Left hindlimb (tissue), 1 donor: ENCODE measurements around the gene CENPO.
"Not testable (repeated sequence)": the region's sequence is repeated elsewhere in the genome, so short reads cannot be mapped to it uniquely, and the experiment has no call there.

Experiments used
- DNase-seq: peaks from one replicate; pipeline ENCODE4 v3.0.0-alpha.2; 2018

Gene CENPO

GRCh38 chr2:24824966-24825882, 32.0 kb downstream of the CENPO start:
- no peak for DNase-seq

GRCh38 chr2:24825883-24826772, 32.9 kb downstream of the CENPO start:
- no peak for DNase-seq

- no peak for DNase-seq
These were observed 33.5 kb downstream of the CENPO start for GRCh38 chr2:24826773-24827145.

- DNase-seq = peak; percentile 87
These were observed 34.4 kb downstream of the CENPO start for GRCh38 chr2:24827321-24828237.

GRCh38 chr2:24828238-24828996, 35.2 kb downstream of the CENPO start:
- DNase-seq = no peak

- no peak for DNase-seq
These were observed 37.1 kb downstream of the CENPO start for GRCh38 chr2:24830351-24830750.

- DNase-seq = no peak
These were observed 37.6 kb downstream of the CENPO start for GRCh38 chr2:24830786-24831185.

GRCh38 chr2:24831221-24832072, 38.2 kb downstream of the CENPO start:
- no peak for DNase-seq

GRCh38 chr2:24832073-24832461, 38.8 kb downstream of the CENPO start:
- peak; percentile 63 for DNase-seq

GRCh38 chr2:24832521-24832920, 39.3 kb downstream of the CENPO start:
- no peak for DNase-seq

- DNase-seq = no peak
These were observed 39.9 kb downstream of the CENPO start for GRCh38 chr2:24832931-24833701.

- DNase-seq = no peak
These were observed 40.9 kb downstream of the CENPO start for GRCh38 chr2:24833821-24834732.

GRCh38 chr2:24834733-24835395, 41.6 kb downstream of the CENPO start:
- DNase-seq = no peak

- not testable (repeated sequence) for DNase-seq
These were observed 42.2 kb downstream of the CENPO start for GRCh38 chr2:24835411-24835810.

- DNase-seq = no peak
These were observed 43.0 kb downstream of the CENPO start for GRCh38 chr2:24836206-24836605.

- DNase-seq = no peak
These were observed 43.5 kb downstream of the CENPO start for GRCh38 chr2:24836706-24837105.

GRCh38 chr2:24837996-24838513, 44.8 kb downstream of the CENPO start:
- DNase-seq = no peak

- DNase-seq = no peak
These were observed 45.3 kb downstream of the CENPO start for GRCh38 chr2:24838541-24838940.
